GM13977 (cell line): ENCODE measurements around the gene FGF4.

ENCODE experiments used
- DNase-seq: peaks from one replicate; pipeline ENCODE4 v3.0.0; 2012; ENCODE audit warnings: low spot score
- in situ Hi-C: fragments of 300-500 bp; cut with MboI; formaldehyde crosslinking; loops from one replicate; pipeline ENCODE4 v1.12.0; 2022; ENCODE audit warnings: low sequenced_read_pairs, low pct_unique_long_range_greater_than_20kb, mixed read lengths, inconsistent platforms; ENCODE audit not compliant: unreplicated experiment
- TF ChIP-seq, protein P1 (sequence below): IDR thresholded peaks from 2 replicates; pipeline ENCODE4 v1.5.1; 2012; ENCODE audit warnings: mild to moderate bottlenecking, control low read depth; ENCODE audit not compliant: insufficient read depth; ENCODE audit errors: extremely low read depth, missing control alignments

The FGF4 gene, protein sequence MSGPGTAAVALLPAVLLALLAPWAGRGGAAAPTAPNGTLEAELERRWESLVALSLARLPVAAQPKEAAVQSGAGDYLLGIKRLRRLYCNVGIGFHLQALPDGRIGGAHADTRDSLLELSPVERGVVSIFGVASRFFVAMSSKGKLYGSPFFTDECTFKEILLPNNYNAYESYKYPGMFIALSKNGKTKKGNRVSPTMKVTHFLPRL

DNA sequence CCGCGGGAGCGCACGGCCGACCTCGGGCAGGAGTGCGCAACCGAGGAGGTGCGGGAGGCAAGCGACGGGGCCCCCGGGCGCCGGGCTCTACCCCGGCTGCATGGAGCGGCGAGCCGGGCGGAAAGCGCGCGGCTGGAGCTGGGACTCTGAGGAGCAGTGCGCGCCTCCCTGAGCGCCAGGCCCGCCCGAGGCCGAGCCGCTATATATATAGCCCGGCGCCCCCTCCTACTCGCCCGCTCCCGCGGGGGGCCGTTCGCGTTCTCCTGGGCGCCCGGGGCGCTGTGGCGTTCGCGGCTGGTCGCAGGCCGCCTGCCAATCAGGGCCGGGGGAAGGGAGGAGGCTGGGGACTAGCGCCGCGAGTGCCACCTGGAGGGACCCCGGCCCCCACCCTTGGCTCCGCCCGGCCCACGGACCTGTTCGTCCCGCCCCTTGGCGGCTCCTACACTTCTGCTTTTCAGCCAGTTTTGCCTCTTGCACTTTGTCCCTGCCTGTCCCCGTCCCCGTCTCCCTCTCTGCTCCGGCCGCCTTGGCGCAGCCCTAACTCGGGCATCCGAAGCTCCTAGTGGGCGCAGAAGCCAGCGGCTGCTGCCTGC lies at the start of gene FGF4:
TSS of gene FGF4 (minus strand) at position 179 of the 593 bp plus-strand sequence. CDS start 257 bp downstream, outside the sequence.
- TF ChIP-seq, protein P1, sequence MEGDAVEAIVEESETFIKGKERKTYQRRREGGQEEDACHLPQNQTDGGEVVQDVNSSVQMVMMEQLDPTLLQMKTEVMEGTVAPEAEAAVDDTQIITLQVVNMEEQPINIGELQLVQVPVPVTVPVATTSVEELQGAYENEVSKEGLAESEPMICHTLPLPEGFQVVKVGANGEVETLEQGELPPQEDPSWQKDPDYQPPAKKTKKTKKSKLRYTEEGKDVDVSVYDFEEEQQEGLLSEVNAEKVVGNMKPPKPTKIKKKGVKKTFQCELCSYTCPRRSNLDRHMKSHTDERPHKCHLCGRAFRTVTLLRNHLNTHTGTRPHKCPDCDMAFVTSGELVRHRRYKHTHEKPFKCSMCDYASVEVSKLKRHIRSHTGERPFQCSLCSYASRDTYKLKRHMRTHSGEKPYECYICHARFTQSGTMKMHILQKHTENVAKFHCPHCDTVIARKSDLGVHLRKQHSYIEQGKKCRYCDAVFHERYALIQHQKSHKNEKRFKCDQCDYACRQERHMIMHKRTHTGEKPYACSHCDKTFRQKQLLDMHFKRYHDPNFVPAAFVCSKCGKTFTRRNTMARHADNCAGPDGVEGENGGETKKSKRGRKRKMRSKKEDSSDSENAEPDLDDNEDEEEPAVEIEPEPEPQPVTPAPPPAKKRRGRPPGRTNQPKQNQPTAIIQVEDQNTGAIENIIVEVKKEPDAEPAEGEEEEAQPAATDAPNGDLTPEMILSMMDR = no peak
- no peak for DNase-seq
- in situ Hi-C loops = no loop called here

DNA sequence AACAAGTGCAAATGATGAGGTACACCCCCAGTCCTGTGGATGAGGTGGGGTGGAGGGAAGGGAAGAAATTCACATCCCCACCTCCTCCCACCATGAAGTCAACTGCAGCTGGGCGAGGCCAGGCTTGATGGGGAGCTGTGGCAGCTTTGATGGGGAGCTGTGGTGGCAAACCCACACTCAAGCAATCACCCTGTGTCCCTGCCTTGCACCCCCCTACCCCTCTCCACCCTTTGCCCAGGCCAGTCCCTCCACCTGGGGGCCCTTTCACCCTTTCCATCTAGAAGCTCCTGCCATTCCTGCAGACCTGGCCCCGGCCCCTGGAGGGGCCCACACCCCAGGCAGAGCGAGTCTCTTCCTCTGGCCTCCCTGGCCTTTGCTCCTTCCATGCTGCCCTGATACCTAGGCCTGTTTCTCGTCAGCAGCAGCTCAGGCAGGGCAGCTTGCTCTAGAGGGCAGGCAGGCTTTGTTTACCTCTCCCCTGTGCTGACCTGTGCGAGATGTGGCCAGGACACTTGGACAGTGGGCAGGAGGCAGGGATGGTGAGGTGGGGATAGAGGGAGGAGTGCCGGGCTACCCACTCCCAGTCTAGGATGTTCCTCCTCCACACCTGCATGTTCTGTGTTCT lies 48.6 kb upstream of the FGF4 start:
- TF ChIP-seq, protein P1 = no peak
- DNase-seq = no peak
- in situ Hi-C loops = no loop called here

DNA sequence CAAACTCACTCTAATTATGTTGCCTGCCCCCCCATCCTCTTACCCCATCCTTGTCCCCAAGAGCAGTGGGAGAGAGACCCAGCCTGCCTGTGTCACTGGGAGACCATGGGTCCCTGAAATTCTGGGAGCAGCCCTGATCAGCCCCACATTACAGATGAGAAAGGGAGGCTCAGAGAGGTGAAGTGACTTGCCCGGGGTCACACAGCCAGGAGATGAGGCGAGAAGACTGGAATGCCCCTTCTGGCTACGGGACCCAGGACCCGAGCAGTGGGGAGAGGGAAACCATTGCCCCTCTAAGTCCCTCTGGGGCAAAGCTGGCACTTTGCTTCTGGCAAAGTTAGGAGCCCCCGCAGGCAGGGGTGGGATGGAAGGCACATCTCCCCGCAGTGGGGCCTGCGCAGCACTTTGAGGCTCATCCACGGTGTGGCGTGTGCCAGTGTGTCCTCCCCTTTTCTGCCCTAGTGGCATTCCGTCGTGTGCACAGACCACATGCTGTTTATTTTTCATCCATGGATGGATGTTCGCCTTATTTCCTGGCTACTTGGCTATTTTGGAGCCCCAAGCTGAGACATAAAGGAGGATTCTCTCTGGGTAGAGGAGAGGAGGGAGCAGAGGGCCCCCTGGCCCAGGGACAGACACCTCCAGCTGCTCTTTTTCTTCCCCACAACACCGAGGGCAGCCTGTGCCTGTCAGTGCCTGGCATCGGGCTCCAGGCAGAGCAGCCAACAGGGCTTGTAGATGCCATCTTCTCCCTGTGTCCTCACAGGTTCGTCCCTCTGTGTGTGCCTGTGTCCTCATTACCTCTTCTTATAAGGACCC lies 47.7 kb upstream of the FGF4 start:
- DNase-seq = no peak
- TF ChIP-seq, protein P1 = no peak
- in situ Hi-C loops = no loop called here

DNA sequence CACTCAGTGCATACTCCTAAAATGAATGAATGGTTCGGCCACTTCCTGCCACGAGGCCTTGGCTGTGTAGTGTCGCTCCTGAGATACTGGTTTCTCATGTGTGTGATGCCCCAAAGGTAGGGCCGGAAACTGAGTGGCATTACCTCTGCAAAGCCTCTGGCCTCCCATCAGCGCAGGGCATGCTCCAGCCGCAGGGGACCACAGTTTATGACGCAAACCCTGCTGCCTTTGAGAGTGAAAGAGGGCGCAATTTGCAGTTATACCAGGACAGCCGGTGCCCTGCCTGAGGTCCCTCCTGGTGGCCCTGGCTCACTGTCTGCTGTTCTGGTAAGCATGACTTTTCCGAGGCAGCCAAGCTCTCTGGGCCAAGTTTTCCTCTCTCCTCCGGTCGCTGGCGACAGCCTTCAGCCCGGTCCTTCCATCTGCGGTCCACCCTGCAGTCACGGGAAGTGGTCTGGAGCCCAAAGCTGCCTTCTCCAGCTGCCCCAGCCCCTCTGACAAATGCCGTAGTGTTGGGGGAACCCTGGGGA lies 46.4 kb upstream of the FGF4 start:
- in situ Hi-C loops = no loop called here
- TF ChIP-seq, protein P1 = no peak

DNA sequence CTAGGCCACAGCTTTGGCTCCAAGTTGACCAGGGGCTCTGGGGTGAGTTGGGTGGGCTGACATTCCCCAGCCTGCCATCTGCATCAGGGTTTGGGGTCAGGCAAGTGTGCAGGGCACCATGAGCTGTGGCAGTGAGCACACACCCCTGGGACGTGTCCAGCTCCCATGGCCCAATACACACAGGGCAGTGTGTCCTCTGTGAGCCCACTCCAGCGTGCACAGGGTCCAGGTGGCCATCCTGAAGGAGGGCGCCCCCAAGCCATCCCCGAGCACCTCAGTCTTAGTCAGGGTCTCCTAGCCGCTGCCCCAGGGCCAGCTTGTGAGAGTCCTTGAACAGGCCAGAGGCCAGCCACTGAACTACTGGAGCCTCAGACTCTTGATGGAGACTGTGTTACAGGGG lies 45.3 kb upstream of the FGF4 start:
- in situ Hi-C loops = no loop called here
- TF ChIP-seq, protein P1 = no peak
- no peak for DNase-seq

More for the DNA sequence above, 46.4 kb upstream of the FGF4 start:
- no peak for DNase-seq

DNA sequence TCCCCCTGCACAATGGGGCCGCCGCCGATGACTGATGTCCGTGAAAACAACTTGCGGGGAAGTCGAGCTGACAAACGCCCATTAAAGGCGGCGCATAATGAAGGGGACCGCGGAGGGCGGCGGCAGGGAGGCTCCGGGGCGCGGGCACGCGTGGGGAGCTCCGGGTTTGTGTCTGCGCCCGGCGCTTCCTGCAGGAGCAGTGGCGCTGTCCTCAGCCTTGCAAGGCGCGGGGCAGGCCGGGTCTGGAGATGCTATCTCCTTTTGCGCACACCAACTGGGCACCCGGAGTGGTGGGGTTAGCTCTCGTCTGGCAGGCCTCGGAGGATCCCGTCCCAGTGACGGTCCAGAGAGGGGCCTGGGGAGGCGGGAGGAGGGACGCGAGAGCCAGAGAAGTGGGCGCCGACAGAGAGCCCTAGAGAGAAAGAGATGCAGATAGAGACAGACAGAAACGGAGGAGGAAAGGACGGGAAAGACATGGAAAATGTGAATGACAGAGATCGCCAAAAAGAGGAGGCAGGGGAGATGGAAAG lies 44.5 kb upstream of the FGF4 start:
- in situ Hi-C loops = no loop called here
- no peak for DNase-seq
- TF ChIP-seq, protein P1 = no peak
